Osteocyte (in vitro differentiated cells): Measurements from ENCODE around the gene VSIR. TPM values are rescaled to one million over a fixed set of nuclear protein-coding genes. Genes with fewer than 3 reads are reported as not detected.

ENCODE experiments used
- DNase-seq: peaks from one replicate; pipeline ENCODE4 v3.0.0; 2021; ENCODE audit warnings: mixed read lengths; ENCODE audit not compliant: unreplicated experiment; ENCODE audit errors: extremely low spot score
- H3K27ac Mint-ChIP-seq: one replicate; pipeline ENCODE4 v1.8.0; 2021; ENCODE audit warnings: mild to moderate bottlenecking, mixed read lengths; ENCODE audit not compliant: unreplicated experiment
- H3K27me3 Mint-ChIP-seq: one replicate; pipeline ENCODE4 v1.8.0; 2021; ENCODE audit warnings: mixed read lengths; ENCODE audit not compliant: unreplicated experiment
- H3K36me3 Mint-ChIP-seq: one replicate; pipeline ENCODE4 v1.8.0; 2021; ENCODE audit warnings: mixed read lengths; ENCODE audit not compliant: unreplicated experiment
- H3K4me1 Mint-ChIP-seq: one replicate; pipeline ENCODE4 v1.8.0; 2021; ENCODE audit warnings: mixed read lengths; ENCODE audit not compliant: unreplicated experiment
- H3K4me3 Mint-ChIP-seq: one replicate; pipeline ENCODE4 v1.8.0; 2021; ENCODE audit warnings: mild to moderate bottlenecking, moderate library complexity, mixed read lengths; ENCODE audit not compliant: unreplicated experiment
- H3K9me3 Mint-ChIP-seq: one replicate; pipeline ENCODE4 v1.8.0; 2021; ENCODE audit warnings: mixed read lengths; ENCODE audit not compliant: unreplicated experiment
- CTCF ChIP-seq: fragments of 200-600 bp; sonication (generic); IDR thresholded peaks from 2 replicates; pipeline ENCODE4 v1.5.0; 2021; ENCODE audit warnings: antibody characterized with exemption, mild to moderate bottlenecking, moderate library complexity
- total RNA-seq: library from RNA; stranded (reverse); gene quantifications from 2 replicates; pipeline ENCODE4 v1.2.1, GENCODE V29; 2021

VSIR gene
- total RNA-seq, 1 donor from 2014 or later: 0.75 TPM

- no peak for DNase-seq
- H3K4me1 Mint-ChIP-seq: peaks cover 20% of the 10 kb centered on the region
Measured at GRCh38 chr10:71774916-71775702, 1.8 kb upstream of the VSIR start.

DNA sequence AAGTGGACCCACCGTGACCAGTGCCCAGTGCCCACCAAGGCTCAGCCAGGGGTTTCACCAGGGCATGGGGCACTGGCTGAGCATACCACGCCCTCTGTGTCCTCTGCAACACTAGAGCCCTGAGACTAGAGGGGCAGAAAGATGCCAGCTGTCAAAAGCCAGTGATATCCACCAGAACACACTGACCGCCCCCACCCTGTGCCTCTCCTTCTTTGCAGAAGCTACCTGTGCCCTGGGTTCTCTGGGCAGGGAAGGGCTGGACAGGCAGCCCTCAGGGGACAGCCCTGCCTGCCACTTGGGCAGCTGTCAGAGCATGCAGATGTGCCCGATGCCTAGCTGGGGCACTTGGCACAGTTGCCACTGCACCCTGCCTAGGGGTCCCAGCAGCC, 494 bp downstream of the VSIR start:
- H3K27me3 Mint-ChIP-seq: no peaks in the 10 kb centered on the region
- peak overlapping the region; percentile 35 for H3K4me3 Mint-ChIP-seq
- no peaks in the 10 kb centered on the region for H3K36me3 Mint-ChIP-seq
- H3K9me3 Mint-ChIP-seq: no peaks in the 10 kb centered on the region
- DNase-seq: no peak
- H3K27ac Mint-ChIP-seq: no peak overlapping the region
- no peak for TF ChIP-seq CTCF
- H3K4me1 Mint-ChIP-seq: peaks cover 28% of the 10 kb centered on the region

More at GRCh38 chr10:71774916-71775702, 1.8 kb upstream of the VSIR start:
- H3K27ac Mint-ChIP-seq: no peak overlapping the region
- TF ChIP-seq CTCF: no peak
- no peak overlapping the region for H3K4me3 Mint-ChIP-seq
- no peaks in the 10 kb centered on the region for H3K9me3 Mint-ChIP-seq
- H3K36me3 Mint-ChIP-seq: no peaks in the 10 kb centered on the region
- H3K27me3 Mint-ChIP-seq: peaks cover 5% of the 10 kb centered on the region

DNA sequence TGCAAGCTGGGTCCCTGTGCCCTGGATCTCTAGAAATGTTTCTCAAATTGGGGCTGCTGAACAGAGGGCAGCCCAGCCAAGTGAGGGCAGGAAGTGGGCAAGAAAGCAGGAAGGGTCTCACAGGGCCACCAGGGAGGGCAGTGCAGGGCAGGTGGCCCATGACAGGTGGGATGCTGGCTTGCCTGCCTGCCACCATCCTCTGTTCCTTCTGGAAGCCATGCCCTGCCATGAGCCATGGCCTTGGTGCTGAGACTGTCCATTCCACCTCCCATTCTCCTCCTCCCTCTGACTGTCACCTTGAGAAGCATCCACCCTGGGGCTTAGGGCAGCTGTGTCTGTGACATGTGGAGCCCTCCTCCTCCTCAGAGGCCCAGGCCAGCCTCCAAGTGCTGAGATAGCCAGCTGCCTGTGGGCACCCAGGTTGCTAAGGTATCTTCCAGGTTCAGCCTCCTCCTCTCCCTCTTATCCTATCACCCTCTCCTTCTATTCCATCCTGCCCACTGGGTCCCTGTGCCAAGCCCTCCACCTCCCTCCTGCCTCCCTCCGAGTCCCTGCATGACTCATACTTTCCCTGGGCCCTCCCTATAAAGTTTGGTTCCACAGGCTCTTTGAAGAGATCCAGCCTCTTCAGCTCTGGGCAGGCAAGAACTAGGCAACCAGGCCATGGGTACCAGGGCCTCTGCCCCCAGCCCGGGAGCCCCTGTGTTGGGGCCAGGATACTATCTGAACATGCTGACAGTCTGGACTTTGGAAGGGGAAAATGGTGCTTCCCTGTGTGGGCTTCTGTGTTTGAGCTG, 1.3 kb downstream of the VSIR start:
- DNase-seq: no peak
- peaks cover 36% of the 10 kb centered on the region for H3K4me1 Mint-ChIP-seq
- H3K4me3 Mint-ChIP-seq: no peak overlapping the region
- no peaks in the 10 kb centered on the region for H3K27me3 Mint-ChIP-seq
- H3K36me3 Mint-ChIP-seq: no peaks in the 10 kb centered on the region
- TF ChIP-seq CTCF: no peak
- peak overlapping the region; percentile 68 for H3K27ac Mint-ChIP-seq
- H3K9me3 Mint-ChIP-seq: no peaks in the 10 kb centered on the region

- no peak for TF ChIP-seq CTCF
- DNase-seq: no peak
Measured at GRCh38 chr10:71771204-71771603, 2.1 kb downstream of the VSIR start.

DNA sequence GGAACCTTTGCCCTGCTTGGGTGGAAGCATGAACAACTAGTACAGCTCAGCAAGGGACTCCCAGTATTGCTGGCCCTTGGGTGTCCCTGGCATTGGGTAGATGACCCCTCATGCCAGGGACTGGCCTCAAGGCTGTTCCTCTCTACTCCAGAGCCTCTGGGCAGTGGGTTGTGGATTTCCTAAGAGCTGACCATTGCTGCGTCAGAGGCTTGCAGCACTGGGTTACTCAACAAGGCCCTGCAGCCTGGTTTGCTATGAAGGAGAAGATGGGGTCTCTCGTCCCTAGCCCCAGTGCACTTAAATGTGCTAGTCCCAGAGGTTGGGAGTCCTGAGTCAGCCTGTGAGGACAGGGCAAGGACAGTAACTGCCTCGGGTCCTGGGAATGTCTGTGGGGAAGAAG, 2.5 kb downstream of the VSIR start:
- Mint-ChIP-seq H3K4me1 (peaks cover 45% of the 10 kb centered on the region), H3K9me3 (no peaks in the 10 kb centered on the region), H3K27ac (no peak overlapping the region), H3K27me3 (no peaks in the 10 kb centered on the region), H3K4me3 (no peak overlapping the region), H3K36me3 (no peaks in the 10 kb centered on the region)
- no peak for DNase-seq
- no peak for TF ChIP-seq CTCF

More at GRCh38 chr10:71771204-71771603, 2.1 kb downstream of the VSIR start:
- H3K4me1 Mint-ChIP-seq: peaks cover 43% of the 10 kb centered on the region
- H3K9me3 Mint-ChIP-seq: no peaks in the 10 kb centered on the region
- H3K27me3 Mint-ChIP-seq: no peaks in the 10 kb centered on the region
- no peak overlapping the region for H3K27ac Mint-ChIP-seq
- H3K36me3 Mint-ChIP-seq: no peaks in the 10 kb centered on the region
- no peak overlapping the region for H3K4me3 Mint-ChIP-seq
